Esophagus squamous epithelium (tissue), 5 donors: ENCODE data around the gene TINAGL1. TPM values are rescaled to one million over a fixed set of nuclear protein-coding genes. Genes with fewer than 3 reads are reported as not detected.

ENCODE experiments used
- DNase-seq: peaks from one replicate; lab custom pipeline; 2025; lab: John Stamatoyannopoulos, UW
- H3K27ac ChIP-seq, 4 donors: fragments of 200-600 bp; sonication (generic); one replicate each; pipeline ENCODE4 v1.5.1; 2016 to 2019; ENCODE audit warnings: mild to moderate bottlenecking in 1 of 4
- H3K27me3 ChIP-seq, 4 donors: fragments of 200-600 bp; sonication (generic); 1 replicate in 3 of 4; 2 replicates in 1 of 4; pipeline versions ENCODE4 v1.5.1 to v1.6.0; 2017 to 2021; ENCODE audit warnings: antibody characterized with exemption in 1 of 4
- H3K36me3 ChIP-seq, 3 donors: fragments of 200-600 bp; sonication (generic); one replicate each; pipeline ENCODE4 v1.5.1; 2016 to 2019
- H3K4me1 ChIP-seq, 3 donors: fragments of 200-600 bp; sonication (generic); one replicate each; pipeline ENCODE4 v1.5.1; 2017 to 2019
- H3K4me3 ChIP-seq, 4 donors: fragments of 200-600 bp; sonication (generic); 1 replicate in 3 of 4; 2 replicates in 1 of 4; pipeline ENCODE4 v1.5.1; 2016 to 2019; ENCODE audit warnings: mild to moderate bottlenecking in 2 of 4, moderate library complexity in 1 of 4
- H3K9me3 ChIP-seq, 3 donors: fragments of 200-600 bp; sonication (generic); one replicate each; pipeline ENCODE4 v1.5.1; 2016 to 2019
- POLR2A ChIP-seq, 4 donors: fragments of 450-650 bp; IDR thresholded peaks; one replicate each; pipeline ENCODE4 v1.6.1; 2017; ENCODE audit warnings: antibody characterized with exemption in 4 of 4, mild to moderate bottlenecking in 4 of 4, moderate library complexity in 3 of 4
- WGBS, 2 donors: methylation state at CpG; one replicate each; pipeline ENCODE4 v1.1.5; 2018; 5-methylcytosine and 5-hydroxymethylcytosine counted together
- intact Hi-C: fragments of 100-400 bp; cut with DNase I; formaldehyde crosslinking; loops from one replicate; pipeline ENCODE4 v1.15.0; 2022
- total RNA-seq, 4 donors: library from RNA; depleted of rRNA; stranded (reverse); fragments of >200 nt; gene quantifications; one replicate each; pipeline ENCODE4 v1.1.0, GENCODE V29; 2016
- TF ChIP-seq, protein P1 (sequence below), 6 experiments: fragments of 450-650 bp in 4 of 6; fragments of 200-600 bp in 2 of 6; sonication (generic) in 2 of 6; IDR thresholded peaks; one replicate each; pipeline ENCODE4 v1.5.1; 2016 to 2019; ENCODE audit warnings: antibody characterized with exemption in 6 of 6, mild to moderate bottlenecking in 4 of 6, moderate library complexity in 4 of 6
- donor health status: DM: yes; HTN: yes; CAD: no.

Gene TINAGL1
- total RNA-seq, 4 donors from 2014 or later: 24.5 to 56.4 (median 44.6) TPM

- Histone ChIP-seq H3K27ac (no peak overlapping the region), H3K4me1 (peaks cover 6 to 29% (median 17%) of the 10 kb centered on the region in 3 donors), H3K9me3 (no peaks in the 10 kb centered on the region), H3K4me3 (no peak overlapping the region), H3K36me3 (peaks cover 20 to 79% (median 38%) of the 10 kb centered on the region in 3 donors), H3K27me3 (no peaks in the 10 kb centered on the region)
- intact Hi-C loops: no loop called here
- WGBS, 2 donors: 87 to 94% methylated on average over 4 of the region's 6 CpGs
- no peak for DNase-seq
- TF ChIP-seq, protein P1, sequence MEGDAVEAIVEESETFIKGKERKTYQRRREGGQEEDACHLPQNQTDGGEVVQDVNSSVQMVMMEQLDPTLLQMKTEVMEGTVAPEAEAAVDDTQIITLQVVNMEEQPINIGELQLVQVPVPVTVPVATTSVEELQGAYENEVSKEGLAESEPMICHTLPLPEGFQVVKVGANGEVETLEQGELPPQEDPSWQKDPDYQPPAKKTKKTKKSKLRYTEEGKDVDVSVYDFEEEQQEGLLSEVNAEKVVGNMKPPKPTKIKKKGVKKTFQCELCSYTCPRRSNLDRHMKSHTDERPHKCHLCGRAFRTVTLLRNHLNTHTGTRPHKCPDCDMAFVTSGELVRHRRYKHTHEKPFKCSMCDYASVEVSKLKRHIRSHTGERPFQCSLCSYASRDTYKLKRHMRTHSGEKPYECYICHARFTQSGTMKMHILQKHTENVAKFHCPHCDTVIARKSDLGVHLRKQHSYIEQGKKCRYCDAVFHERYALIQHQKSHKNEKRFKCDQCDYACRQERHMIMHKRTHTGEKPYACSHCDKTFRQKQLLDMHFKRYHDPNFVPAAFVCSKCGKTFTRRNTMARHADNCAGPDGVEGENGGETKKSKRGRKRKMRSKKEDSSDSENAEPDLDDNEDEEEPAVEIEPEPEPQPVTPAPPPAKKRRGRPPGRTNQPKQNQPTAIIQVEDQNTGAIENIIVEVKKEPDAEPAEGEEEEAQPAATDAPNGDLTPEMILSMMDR (IDR thresholded peaks at IDR 0.05): no peak
- TF ChIP-seq POLR2A (IDR thresholded peaks at IDR 0.05): no peak
These were observed 52.7 kb downstream of the TINAGL1 start for GRCh38 chr1:31628931-31629556.

DNA sequence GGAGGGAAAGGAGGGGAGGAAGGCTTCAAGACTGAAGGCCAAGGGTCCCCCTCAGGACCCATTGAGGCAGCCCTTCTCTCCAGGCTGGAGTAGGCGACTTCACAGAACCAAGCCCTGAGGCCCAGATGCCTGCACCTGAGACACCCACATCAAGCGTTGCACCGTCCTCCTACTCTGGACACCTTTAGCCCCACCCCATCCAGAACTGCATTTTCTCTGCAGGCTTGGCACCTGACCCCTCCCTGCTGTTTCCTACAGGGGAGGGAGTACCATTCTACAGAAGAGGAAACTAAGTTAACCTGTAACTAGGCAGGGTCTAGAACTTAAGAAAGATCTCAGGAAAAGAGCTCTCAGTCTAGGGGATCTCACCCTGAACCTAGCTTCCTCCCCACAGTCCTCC, 56.3 kb downstream of the TINAGL1 start:
- H3K27ac ChIP-seq: no peak overlapping the region
- no peak overlapping the region for H3K4me3 ChIP-seq
- WGBS, 2 donors: 86% methylated on average over 3 of the region's 3 CpGs; no CpG with 5 or more reads in 1 of the 2 donors
- intact Hi-C loops: no loop called here
- peaks cover 20 to 80% (median 38%) of the 10 kb centered on the region in 3 donors for H3K36me3 ChIP-seq
- DNase-seq: no peak
- peaks cover 8 to 43% (median 9%) of the 10 kb centered on the region in 3 donors for H3K4me1 ChIP-seq
- TF ChIP-seq, protein P1 (IDR thresholded peaks at IDR 0.05): no peak
- TF ChIP-seq POLR2A (IDR thresholded peaks at IDR 0.05): no peak
- H3K9me3 ChIP-seq: no peaks in the 10 kb centered on the region
- no peaks in the 10 kb centered on the region for H3K27me3 ChIP-seq

- Histone ChIP-seq H3K36me3 (peaks cover 19 to 75% (median 35%) of the 10 kb centered on the region in 3 donors), H3K9me3 (no peaks in the 10 kb centered on the region)
These were observed 56.8 kb downstream of the TINAGL1 start for GRCh38 chr1:31633117-31633516.

More at GRCh38 chr1:31633117-31633516, 56.8 kb downstream of the TINAGL1 start:
- H3K27ac ChIP-seq: no peak overlapping the region
- 58 to 70% methylated on average over 3 to 4 of the region's 4 CpGs for WGBS, 2 donors
- H3K4me1 ChIP-seq: peaks cover 8 to 43% (median 10%) of the 10 kb centered on the region in 3 donors
- H3K27me3 ChIP-seq: no peaks in the 10 kb centered on the region
- TF ChIP-seq POLR2A (IDR thresholded peaks at IDR 0.05): no peak
- TF ChIP-seq, protein P1 (IDR thresholded peaks at IDR 0.05): peak in 4 of 6 experiments; percentile 11 to 47 (median 22)
- H3K4me3 ChIP-seq: no peak overlapping the region
- DNase-seq: no peak
- intact Hi-C loops: no loop called here

Other genes with a start within 250 kb of the TINAGL1 start
- gene FABP3, start 203.4 kb upstream of the TINAGL1 start, total RNA-seq: 1 to 10 TPM in 1 of 4 donors, under 1 TPM in 1, not detected in 2; 0.57 to 7.6 TPM
- gene SERINC2, start 163.3 kb upstream of the TINAGL1 start, total RNA-seq: 100 to 1,000 TPM in 1 of 4 donors, 10 to 100 TPM in 3; 29.6 to 108 (median 79.2) TPM
- under 1 TPM in 1 of 4 donors, not detected in 3; 0.22 TPM for gene HCRTR1, start 41.2 kb downstream of the TINAGL1 start, total RNA-seq
- 10 to 100 TPM; 59.1 to 69.8 (median 63.6) TPM for gene PEF1, start 68.4 kb downstream of the TINAGL1 start, total RNA-seq
- 10 to 100 TPM in 2 of 4 donors, 1 to 10 TPM in 2; 8.8 to 35.5 (median 16.4) TPM for gene COL16A1, start 127.5 kb downstream of the TINAGL1 start, total RNA-seq
- gene ADGRB2, start 187.8 kb downstream of the TINAGL1 start, total RNA-seq: 1 to 10 TPM in 2 of 4 donors, under 1 TPM in 2; 0.18 to 2.1 (median 0.86) TPM
- under 1 TPM in 3 of 4 donors, not detected in 1; 0.18 to 0.40 (median 0.38) TPM for gene SPOCD1, start 239.5 kb downstream of the TINAGL1 start, total RNA-seq